ENCODE data around the gene SEPTIN2. TPM values are rescaled to one million over a fixed set of nuclear protein-coding genes. Genes with fewer than 3 reads are reported as not detected.
A peak's percentile ranks its signal among the peaks of the same experiment; 100 is the strongest.
"Not testable (repeated sequence)": the region's sequence is repeated elsewhere in the genome, so short reads cannot be mapped to it uniquely, and the experiment has no call there.

SEPTIN2 gene
- total RNA-seq, 1 donor from 2014 or later = 487 TPM

GRCh38 chr2:241317391-241317790, 1.7 kb downstream of the SEPTIN2 start:
- Mint-ChIP-seq H3K4me3 (ENCODE audit: unreplicated experiment) (peak overlapping the region; percentile 100), H3K4me1 (ENCODE audit: unreplicated experiment) (peaks cover 60% of the 10 kb centered on the region), H3K27me3 (ENCODE audit: unreplicated experiment) (peaks cover 8% of the 10 kb centered on the region), H3K36me3 (ENCODE audit: low read depth, unreplicated experiment) (peaks cover 6% of the 10 kb centered on the region), H3K9me3 (ENCODE audit: unreplicated experiment) (no peaks in the 10 kb centered on the region), H3K27ac (ENCODE audit: unreplicated experiment) (peak overlapping the region; percentile 79)
- no peak for TF ChIP-seq CTCF (IDR thresholded peaks at IDR 0.05; ENCODE audit: unreplicated experiment)
- no peak for DNase-seq (ENCODE audit: low spot score)

- H3K9me3 Mint-ChIP-seq (ENCODE audit: unreplicated experiment); DNase-seq (ENCODE audit: low spot score); H3K36me3 Mint-ChIP-seq (ENCODE audit: low read depth, unreplicated experiment); H3K27me3 Mint-ChIP-seq (ENCODE audit: unreplicated experiment); H3K4me3 Mint-ChIP-seq (ENCODE audit: unreplicated experiment): not testable (repeated sequence)
- H3K4me1 Mint-ChIP-seq (ENCODE audit: unreplicated experiment) = peaks cover 51% of the 10 kb centered on the region
- H3K27ac Mint-ChIP-seq (ENCODE audit: unreplicated experiment) = peak overlapping the region; percentile 18
These were observed 3.1 kb downstream of the SEPTIN2 start for GRCh38 chr2:241318830-241319229.

- Mint-ChIP-seq H3K9me3 (ENCODE audit: unreplicated experiment) (no peaks in the 10 kb centered on the region), H3K36me3 (ENCODE audit: low read depth, unreplicated experiment) (peaks cover 10% of the 10 kb centered on the region), H3K4me3 (ENCODE audit: unreplicated experiment) (peak overlapping the region; percentile 28), H3K4me1 (ENCODE audit: unreplicated experiment) (peaks cover 46% of the 10 kb centered on the region), H3K27ac (ENCODE audit: unreplicated experiment) (peak overlapping the region; percentile 25), H3K27me3 (ENCODE audit: unreplicated experiment) (peaks cover 3% of the 10 kb centered on the region)
- no peak for DNase-seq (ENCODE audit: low spot score)
- no peak for TF ChIP-seq CTCF (IDR thresholded peaks at IDR 0.05; ENCODE audit: unreplicated experiment)
These were observed 4.7 kb downstream of the SEPTIN2 start for GRCh38 chr2:241320394-241320793.

GRCh38 chr2:241321033-241321432, 5.3 kb downstream of the SEPTIN2 start:
- no peak overlapping the region for H3K4me3 Mint-ChIP-seq (ENCODE audit: unreplicated experiment)
- no peaks in the 10 kb centered on the region for H3K9me3 Mint-ChIP-seq (ENCODE audit: unreplicated experiment)
- peaks cover 3% of the 10 kb centered on the region for H3K27me3 Mint-ChIP-seq (ENCODE audit: unreplicated experiment)
- H3K36me3 Mint-ChIP-seq (ENCODE audit: low read depth, unreplicated experiment) = peaks cover 10% of the 10 kb centered on the region
- H3K27ac Mint-ChIP-seq (ENCODE audit: unreplicated experiment) = peak overlapping the region; percentile 81
- H3K4me1 Mint-ChIP-seq (ENCODE audit: unreplicated experiment) = peaks cover 45% of the 10 kb centered on the region
- no peak for TF ChIP-seq CTCF (IDR thresholded peaks at IDR 0.05; ENCODE audit: unreplicated experiment)
- no peak for DNase-seq (ENCODE audit: low spot score)

- peak overlapping the region; percentile 81 for H3K27ac Mint-ChIP-seq (ENCODE audit: unreplicated experiment)
- peaks cover 41% of the 10 kb centered on the region for H3K4me1 Mint-ChIP-seq (ENCODE audit: unreplicated experiment)
- DNase-seq (ENCODE audit: low spot score) = no peak
- TF ChIP-seq CTCF (IDR thresholded peaks at IDR 0.05; ENCODE audit: unreplicated experiment) = no peak
- peaks cover 1% of the 10 kb centered on the region for H3K27me3 Mint-ChIP-seq (ENCODE audit: unreplicated experiment)
- peak overlapping the region; percentile 56 for H3K4me3 Mint-ChIP-seq (ENCODE audit: unreplicated experiment)
- H3K9me3 Mint-ChIP-seq (ENCODE audit: unreplicated experiment) = no peaks in the 10 kb centered on the region
- H3K36me3 Mint-ChIP-seq (ENCODE audit: low read depth, unreplicated experiment) = peaks cover 7% of the 10 kb centered on the region
These were observed 6.2 kb downstream of the SEPTIN2 start for GRCh38 chr2:241321886-241322285.
